B cell (primary cell): ENCODE data around the gene SLC7A6OS. TPM values are rescaled to one million over a fixed set of nuclear protein-coding genes. Genes with fewer than 3 reads are reported as not detected.

Source experiments
- ATAC-seq: fragments of 200-7000 bp; cut with Tn5 transposase; one replicate; pipeline ENCODE4 v1.10.0; 2021; ENCODE audit warnings: low read depth, mild to moderate bottlenecking, moderate number of reproducible peaks, moderate library complexity
- CTCF ChIA-PET: fragments of 350-600 bp; sonication (Branson Sonifier 250); formaldehyde crosslinking; loops from one replicate; lab custom pipeline; 2021; ENCODE audit warnings: antibody characterized with exemption, inconsistent platforms; lab: Charles Lee
- POLR2A ChIA-PET: fragments of 350-600 bp; sonication (Branson Sonifier 250); formaldehyde crosslinking; loops from one replicate; lab custom pipeline; 2021; ENCODE audit warnings: antibody characterized with exemption; lab: Charles Lee
- DNase-seq: peaks from one replicate; pipeline ENCODE4 v3.0.0; 2013
- H2AFZ ChIP-seq: 2 replicates; pipeline ENCODE4 v1.6.1; 2012; ENCODE audit warnings: mild to moderate bottlenecking, low read depth, low read length; ENCODE audit not compliant: insufficient read depth, poor library complexity, severe bottlenecking
- H3K27ac ChIP-seq, 2 donors: 1 replicate in 1 of 2; 2 replicates in 1 of 2; pipeline ENCODE4 v1.5.1; 2012 to 2013; ENCODE audit warnings: low read length in 2 of 2, mild to moderate bottlenecking in 2 of 2, moderate library complexity in 1 of 2
- H3K27me3 ChIP-seq, 4 experiments: fragments of 200-600 bp in 1 of 4; sonication (generic) in 1 of 4; replicated peaks in 1 of 4; 1 replicate in 2 of 4; 2 replicates in 2 of 4; pipeline versions ENCODE4 v1.6.1 to v1.7.0; 2013 to 2016; ENCODE audit warnings: low read length in 3 of 4, mild to moderate bottlenecking in 2 of 4, mixed read lengths in 1 of 4, moderate library complexity in 1 of 4; ENCODE audit not compliant: insufficient read depth in 4 of 4, control insufficient read depth in 3 of 4; ENCODE audit errors: control extremely low read depth in 1 of 4
- H3K36me3 ChIP-seq, 2 experiments: replicated peaks in 1 of 2; 1 replicate in 1 of 2; 2 replicates in 1 of 2; pipeline versions ENCODE4 v1.6.1 to v1.7.1; 2013; ENCODE audit warnings: low read length in 1 of 2; ENCODE audit not compliant: insufficient read depth in 2 of 2, control insufficient read depth in 1 of 2; ENCODE audit errors: control extremely low read depth in 1 of 2, extremely low read depth in 1 of 2
- H3K4me1 ChIP-seq, 2 donors: fragments of 200-600 bp in 1 of 2; sonication (generic) in 1 of 2; 1 replicate in 1 of 2; 2 replicates in 1 of 2; pipeline versions ENCODE4 v1.5.1 to v1.6.1; 2013 to 2017; ENCODE audit warnings: low read length in 2 of 2; ENCODE audit not compliant: control insufficient read depth in 2 of 2, insufficient read depth in 2 of 2
- H3K4me2 ChIP-seq: replicated peaks from 2 replicates; pipeline ENCODE3; 2012; ENCODE audit warnings: mild to moderate bottlenecking, low read depth, low read length; ENCODE audit not compliant: poor library complexity, severe bottlenecking
- H3K4me3 ChIP-seq, 5 experiments: fragments of 200-600 bp in 1 of 5; sonication (generic) in 1 of 5; 1 replicate in 3 of 5; 2 replicates in 2 of 5; pipeline versions ENCODE4 v1.5.1 to v1.7.0; 2011 to 2016; ENCODE audit warnings: low read length in 4 of 5, mild to moderate bottlenecking in 4 of 5, low read depth in 2 of 5, control low read depth in 1 of 5, moderate library complexity in 1 of 5; ENCODE audit not compliant: insufficient read depth in 1 of 5; ENCODE audit errors: control extremely low read depth in 1 of 5, extremely low read depth in 1 of 5
- H3K79me2 ChIP-seq: fragments of 200-600 bp; sonication (generic); one replicate; pipeline ENCODE4 v1.6.0; 2016; ENCODE audit warnings: low read length; ENCODE audit not compliant: control insufficient read depth, insufficient read depth
- H3K9ac ChIP-seq: fragments of 200-600 bp; sonication (generic); 2 replicates; pipeline ENCODE4 v1.6.1; 2017; ENCODE audit warnings: mild to moderate bottlenecking, low read length, moderate library complexity
- H3K9me3 ChIP-seq, 3 donors: one replicate each; pipeline versions ENCODE4 v1.6.1 to v1.7.1; 2013; ENCODE audit warnings: low read length in 2 of 3; ENCODE audit not compliant: control insufficient read depth in 2 of 3, insufficient read depth in 1 of 3; ENCODE audit errors: control extremely low read depth in 1 of 3
- H4K20me1 ChIP-seq: 2 replicates; pipeline ENCODE4 v1.6.0; 2012; ENCODE audit warnings: mild to moderate bottlenecking, low read length; ENCODE audit not compliant: insufficient read depth, control insufficient read depth, poor library complexity, severe bottlenecking
- H3K27ac Mint-ChIP-seq: one replicate; pipeline ENCODE4 v1.8.0; 2021; ENCODE audit warnings: mixed read lengths
- H3K27me3 Mint-ChIP-seq: one replicate; pipeline ENCODE4 v1.8.0; 2021; ENCODE audit warnings: mixed read lengths
- H3K4me1 Mint-ChIP-seq: one replicate; pipeline ENCODE4 v1.8.0; 2021; ENCODE audit warnings: mixed read lengths
- H3K4me3 Mint-ChIP-seq: one replicate; pipeline ENCODE4 v1.8.0; 2021; ENCODE audit warnings: mixed read lengths
- H3K9me3 Mint-ChIP-seq: one replicate; pipeline ENCODE4 v1.8.0; 2022; ENCODE audit warnings: mixed read lengths; ENCODE audit not compliant: insufficient read depth
- EZH2 ChIP-seq: IDR thresholded peaks from 2 replicates; pipeline ENCODE4 v1.6.1; 2012; ENCODE audit warnings: borderline replicate concordance, low read depth, mild to moderate bottlenecking, moderate library complexity, low read length; ENCODE audit not compliant: insufficient read depth, poor library complexity, severe bottlenecking
- WGBS: methylation state at CpG from one replicate; pipeline ENCODE4 v1.1.5; 2013; ENCODE audit warnings: missing lambda C conversion rate; ENCODE audit not compliant: insufficient coverage; 5-methylcytosine and 5-hydroxymethylcytosine counted together
- intact Hi-C: fragments of 100-400 bp; cut with micrococcal nuclease; formaldehyde crosslinking; loops from one replicate; pipeline ENCODE4 v1.10.0; 2022
- polyA plus RNA-seq: library from polyadenylated mRNA; depleted of rRNA; stranded (reverse); fragments of >200 nt; gene quantifications from 2 replicates; pipeline ENCODE4 v1.2.3, GENCODE V29; 2012
- total RNA-seq, 2 donors: library from RNA; stranded (reverse); fragments of 120-200 nt in 1 of 2; gene quantifications; 1 replicate in 1 of 2; 2 replicates in 1 of 2; pipeline versions ENCODE4 v1.2.3 to v1.2.4, GENCODE V29; 2013 to 2022
- TF ChIP-seq, protein P1 (sequence below): fragments of 200-600 bp; IDR thresholded peaks from one replicate; pipeline ENCODE4 v1.8.0; 2022; ENCODE audit warnings: antibody characterized with exemption, mild to moderate bottlenecking

Gene SLC7A6OS
- total and polyA plus RNA-seq, 2 donors (not counting 1 experiment from before 2014, with no cell fraction given) = 9.9 to 54.1 TPM

- intact Hi-C loops = no loop called here
- H2AFZ ChIP-seq = no peak overlapping the region
- peaks cover 4 to 6% of the 10 kb centered on the region in 2 donors for H3K4me1 ChIP-seq
- ATAC-seq (no peak), DNase-seq (no peak)
- H3K9ac ChIP-seq = no peak overlapping the region
- TF ChIP-seq, protein P1, sequence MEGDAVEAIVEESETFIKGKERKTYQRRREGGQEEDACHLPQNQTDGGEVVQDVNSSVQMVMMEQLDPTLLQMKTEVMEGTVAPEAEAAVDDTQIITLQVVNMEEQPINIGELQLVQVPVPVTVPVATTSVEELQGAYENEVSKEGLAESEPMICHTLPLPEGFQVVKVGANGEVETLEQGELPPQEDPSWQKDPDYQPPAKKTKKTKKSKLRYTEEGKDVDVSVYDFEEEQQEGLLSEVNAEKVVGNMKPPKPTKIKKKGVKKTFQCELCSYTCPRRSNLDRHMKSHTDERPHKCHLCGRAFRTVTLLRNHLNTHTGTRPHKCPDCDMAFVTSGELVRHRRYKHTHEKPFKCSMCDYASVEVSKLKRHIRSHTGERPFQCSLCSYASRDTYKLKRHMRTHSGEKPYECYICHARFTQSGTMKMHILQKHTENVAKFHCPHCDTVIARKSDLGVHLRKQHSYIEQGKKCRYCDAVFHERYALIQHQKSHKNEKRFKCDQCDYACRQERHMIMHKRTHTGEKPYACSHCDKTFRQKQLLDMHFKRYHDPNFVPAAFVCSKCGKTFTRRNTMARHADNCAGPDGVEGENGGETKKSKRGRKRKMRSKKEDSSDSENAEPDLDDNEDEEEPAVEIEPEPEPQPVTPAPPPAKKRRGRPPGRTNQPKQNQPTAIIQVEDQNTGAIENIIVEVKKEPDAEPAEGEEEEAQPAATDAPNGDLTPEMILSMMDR = no peak
- no peak for TF ChIP-seq EZH2
- H3K9me3 ChIP-seq = no peaks in the 10 kb centered on the region
- ChIA-PET CTCF (interaction anchor here (0.6 kb wide), 1 partner anchor 499 kb away, joined by 5 read pairs; no protein-coding TSS in a partner anchor), POLR2A (no interaction called here)
- WGBS = 100% methylated on average over 4 of the region's 10 CpGs
- H3K4me3 ChIP-seq = no peak overlapping the region
- H4K20me1 ChIP-seq = peaks cover 8% of the 10 kb centered on the region
- Mint-ChIP-seq H3K27me3 (no peaks in the 10 kb centered on the region), H3K27ac (no peak overlapping the region), H3K9me3 (no peaks in the 10 kb centered on the region), H3K4me1 (peaks cover 7% of the 10 kb centered on the region), H3K4me3 (no peak overlapping the region)
- no peaks in the 10 kb centered on the region for H3K79me2 ChIP-seq
- H3K27me3 ChIP-seq = no peaks in the 10 kb centered on the region
- no peak overlapping the region for H3K4me2 ChIP-seq
- H3K36me3 ChIP-seq = peaks cover 13 to 88% of the 10 kb centered on the region in 2 experiments
- no peak overlapping the region for H3K27ac ChIP-seq
Observed at GRCh38 chr16:68350813-68351350, 40.1 kb upstream of the SLC7A6OS start.

DNA sequence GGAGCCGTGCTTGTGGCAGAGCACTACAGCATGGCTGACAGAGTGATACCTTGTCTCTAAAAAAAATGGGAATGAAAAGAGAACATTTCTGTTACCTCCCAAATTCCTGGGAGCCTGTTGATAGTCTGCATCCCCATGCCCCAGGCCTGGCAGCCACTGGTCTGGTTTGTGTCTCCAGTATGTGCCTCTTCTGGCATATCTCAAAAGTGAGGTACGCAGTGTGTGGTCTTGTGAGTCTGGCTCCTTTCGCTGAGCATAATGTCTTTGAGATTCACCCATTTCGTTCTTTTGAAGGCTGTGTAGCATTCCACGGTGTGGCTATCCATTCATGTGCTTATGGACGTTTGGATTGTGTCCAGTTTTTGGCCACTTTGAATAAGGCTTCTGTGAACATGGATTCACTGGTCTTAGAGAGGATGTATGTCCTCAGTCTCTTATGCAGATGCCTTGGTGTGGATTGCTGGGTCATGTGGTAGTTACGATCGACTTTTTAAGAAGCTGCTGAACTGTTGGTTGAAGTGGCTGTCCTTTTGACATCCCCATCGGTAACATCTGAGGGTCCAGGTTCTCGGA is 39.2 kb upstream of the SLC7A6OS start:
- Histone ChIP-seq H4K20me1 (no peaks in the 10 kb centered on the region), H3K27me3 (no peaks in the 10 kb centered on the region), H3K27ac (no peak overlapping the region), H3K36me3 (peaks cover 19 to 93% of the 10 kb centered on the region in 2 experiments), H3K4me1 (no peaks in the 10 kb centered on the region), H3K9me3 (no peaks in the 10 kb centered on the region), H3K79me2 (no peaks in the 10 kb centered on the region), H3K4me3 (no peak overlapping the region), H3K9ac (no peak overlapping the region), H3K4me2 (no peak overlapping the region), H2AFZ (no peak overlapping the region)
- over 99% methylated on average over 7 of the region's 10 CpGs for WGBS
- ChIA-PET POLR2A (no interaction called here), CTCF (interaction anchor here (0.6 kb wide), 1 partner anchor 500 kb away, joined by 5 read pairs; no protein-coding TSS in a partner anchor)
- H3K9me3 Mint-ChIP-seq = no peaks in the 10 kb centered on the region
- H3K27me3 Mint-ChIP-seq = no peaks in the 10 kb centered on the region
- intact Hi-C loops = no loop called here
- DNase-seq (no peak), ATAC-seq (no peak)
- H3K4me1 Mint-ChIP-seq = no peaks in the 10 kb centered on the region
- no peak overlapping the region for H3K27ac Mint-ChIP-seq
- H3K4me3 Mint-ChIP-seq = no peak overlapping the region
- no peak for TF ChIP-seq EZH2
- TF ChIP-seq, protein P1 = no peak
